Stimulated activated naive CD8-positive, alpha-beta T cell treated with anti-CD3 and anti-CD28 coated beads, Interleukin-15, Interleukin-2, amounts not matched to agents 100 U/mL and 50 U/mL, for 24 hours (primary cell): ENCODE results near the gene CFAP221.
A peak's percentile ranks its signal among the peaks of the same experiment; 100 is the strongest.

Experiments
- ATAC-seq: fragments of 150-1000 bp; cut with Tn5 transposase; one replicate; pipeline ENCODE4 v1.10.0; 2021
- DNase-seq: peaks from one replicate; pipeline ENCODE4 v3.0.0; 2021

CFAP221 gene

GRCh38 chr2:119700866-119701265 is 156.6 kb downstream of the CFAP221 start:
- no peak for ATAC-seq
- DNase-seq, result no peak

GRCh38 chr2:119701352-119701751 is 157.1 kb downstream of the CFAP221 start:
- DNase-seq (no peak), ATAC-seq (no peak)

GRCh38 chr2:119702203-119702917 is 158.1 kb downstream of the CFAP221 start:
- no peak for DNase-seq
- ATAC-seq, result no peak

GRCh38 chr2:119702918-119703401 is 158.7 kb downstream of the CFAP221 start:
- peak; percentile 78 for DNase-seq
- peak; percentile 81 for ATAC-seq

GRCh38 chr2:119703526-119703925 is 159.3 kb downstream of the CFAP221 start:
- no peak for DNase-seq
- ATAC-seq, result no peak

- ATAC-seq, result peak; percentile 77
- no peak for DNase-seq
Measured at GRCh38 chr2:119704670-119705120, 160.4 kb downstream of the CFAP221 start.

- ATAC-seq, result no peak
- no peak for DNase-seq
Measured at GRCh38 chr2:119706221-119706620, 162.0 kb downstream of the CFAP221 start.
